HG02852 (cell line): Measurements from ENCODE around the gene GJE1.
A peak's percentile ranks its signal among the peaks of the same experiment; 100 is the strongest.
"Not testable (repeated sequence)": the region's sequence is repeated elsewhere in the genome, so short reads cannot be mapped to it uniquely, and the experiment has no call there.

Source experiments
- ATAC-seq: cut with Tn5 transposase; IDR thresholded peaks from one replicate; pipeline ENCODE4 v1.9.1; 2021; ENCODE audit warnings: mild to moderate bottlenecking, moderate library complexity; ENCODE audit not compliant: unreplicated experiment

Gene GJE1

GRCh38 chr6:142132625-142133024 lies at the start of gene GJE1:
TSS of gene GJE1 (plus strand) at chr6:142132925. CDS start at chr6:142133159, 234 bp downstream.
- no peak for ATAC-seq

- ATAC-seq, result no peak
These were observed 44.5 kb upstream of the GJE1 start for GRCh38 chr6:142087950-142088857.

- no peak for ATAC-seq
These were observed 43.9 kb upstream of the GJE1 start for GRCh38 chr6:142088858-142089216.

GRCh38 chr6:142104820-142105219 lies 27.9 kb upstream of the GJE1 start:
- not testable (repeated sequence) for ATAC-seq

- not testable (repeated sequence) for ATAC-seq
These were observed 21.9 kb upstream of the GJE1 start for GRCh38 chr6:142110820-142111219.

GRCh38 chr6:142112451-142113061 lies 20.2 kb upstream of the GJE1 start:
- ATAC-seq, result no peak

- ATAC-seq, result no peak
These were observed 15.4 kb upstream of the GJE1 start for GRCh38 chr6:142117366-142117765.

GRCh38 chr6:142118328-142118727 lies 14.4 kb upstream of the GJE1 start:
- ATAC-seq, result no peak

- no peak for ATAC-seq
These were observed 13.8 kb upstream of the GJE1 start for GRCh38 chr6:142118925-142119324.

- no peak for ATAC-seq
These were observed 11.4 kb upstream of the GJE1 start for GRCh38 chr6:142121342-142121741.

GRCh38 chr6:142130814-142131213 lies 1.9 kb upstream of the GJE1 start:
- no peak for ATAC-seq

GRCh38 chr6:142138876-142139275 lies 6.2 kb downstream of the GJE1 start:
- ATAC-seq, result no peak

GRCh38 chr6:142141531-142141930 lies 8.8 kb downstream of the GJE1 start:
- not testable (repeated sequence) for ATAC-seq

- ATAC-seq, result peak; percentile 100
These were observed 14.3 kb downstream of the GJE1 start, which contains the start of the genes NMBR and VTA1 for GRCh38 chr6:142146828-142147662. TSS of gene NMBR (minus strand) at chr6:142147122. CDS start at chr6:142088658, 58,464 bp downstream. TSS of gene VTA1 (plus strand) at chr6:142147263. CDS start at chr6:142147288, 25 bp downstream.

- ATAC-seq, result no peak
These were observed 20.0 kb downstream of the GJE1 start for GRCh38 chr6:142152746-142153145.

- ATAC-seq, result no peak
These were observed 20.5 kb downstream of the GJE1 start for GRCh38 chr6:142153196-142153595.

- no peak for ATAC-seq
These were observed 21.6 kb downstream of the GJE1 start for GRCh38 chr6:142154336-142154735.

GRCh38 chr6:142155091-142155490 lies 22.4 kb downstream of the GJE1 start:
- no peak for ATAC-seq

- no peak for ATAC-seq
These were observed 23.4 kb downstream of the GJE1 start for GRCh38 chr6:142155895-142156757.

- ATAC-seq, result not testable (repeated sequence)
These were observed 24.0 kb downstream of the GJE1 start for GRCh38 chr6:142156758-142157068.
